K562 (cell line): ENCODE results near the gene EPHA1. TPM values are rescaled to one million over a fixed set of nuclear protein-coding genes. Genes with fewer than 3 reads are reported as not detected.

Source experiments
- CBX1 ChIP-seq: sonication (generic); IDR thresholded peaks from 2 replicates; pipeline ENCODE4 v1.6.1; 2016; ENCODE audit warnings: antibody characterized with exemption, low read depth, mild to moderate bottlenecking
- CBX5 ChIP-seq: IDR thresholded peaks from 2 replicates; pipeline ENCODE4 v1.6.1; 2014; ENCODE audit warnings: low read depth, borderline replicate concordance
- HNRNPUL1 ChIP-seq: fragments of 200-400 bp; formaldehyde crosslinking; IDR thresholded peaks from 2 replicates; pipeline ENCODE4 v1.6.1; 2017; ENCODE audit warnings: low read length
- KDM1A ChIP-seq, 2 experiments: fragments of 450-650 bp; IDR thresholded peaks; 2 replicates each; pipeline ENCODE4 v1.6.1; 2016; ENCODE audit warnings: mild to moderate bottlenecking in 2 of 2
- LEF1 ChIP-seq: fragments of 450-650 bp; IDR thresholded peaks from 2 replicates; pipeline ENCODE4 v1.6.1; 2016; ENCODE audit warnings: mild to moderate bottlenecking
- MAFF ChIP-seq: IDR thresholded peaks from 2 replicates; pipeline ENCODE4 v1.6.1; 2012; ENCODE audit warnings: low read length, improper control_type of control experiment
- MECOM ChIP-seq: fragments of 250-450 bp; sonication (Bioruptor Pico); IDR thresholded peaks from 2 replicates; pipeline ENCODE4 v1.8.0; 2022; ENCODE audit warnings: inconsistent platforms
- MEF2A ChIP-seq: IDR thresholded peaks from 2 replicates; pipeline ENCODE4 v1.6.1; 2011; ENCODE audit warnings: low read depth, mild to moderate bottlenecking, low read length, moderate library complexity; ENCODE audit not compliant: control insufficient read depth
- NCOA1 ChIP-seq: fragments of 450-650 bp; IDR thresholded peaks from 2 replicates; pipeline ENCODE4 v1.6.1; 2016; ENCODE audit warnings: low read depth
- NUFIP1 ChIP-seq: fragments of 450-650 bp; IDR thresholded peaks from 2 replicates; pipeline ENCODE4 v1.6.1; 2018; ENCODE audit not compliant: partially characterized antibody
- PHF21A ChIP-seq: fragments of 450-650 bp; IDR thresholded peaks from 2 replicates; pipeline ENCODE4 v1.6.1; 2017; ENCODE audit warnings: low read depth, borderline replicate concordance
- POLR2AphosphoS2 ChIP-seq: IDR thresholded peaks from 2 replicates; pipeline ENCODE4 v1.6.1; 2012; ENCODE audit warnings: low read length, improper control_type of control experiment
- PRPF4 ChIP-seq: fragments of 200-400 bp; formaldehyde crosslinking; IDR thresholded peaks from one replicate; pipeline ENCODE4 v1.6.1; 2017; ENCODE audit warnings: low read length, low read depth, mild to moderate bottlenecking; ENCODE audit not compliant: insufficient read depth, poor library complexity, severe bottlenecking
- RBM22 ChIP-seq: fragments of 200-400 bp; formaldehyde crosslinking; IDR thresholded peaks from 2 replicates; pipeline ENCODE4 v1.6.1; 2018; ENCODE audit warnings: low read length, low read depth; ENCODE audit not compliant: poor library complexity, severe bottlenecking
- SP2 ChIP-seq: IDR thresholded peaks from 2 replicates; pipeline ENCODE4 v1.6.1; 2011; ENCODE audit warnings: mild to moderate bottlenecking, low read depth, low read length, moderate library complexity; ENCODE audit not compliant: poor library complexity, severe bottlenecking; ENCODE audit errors: extremely low read depth
- TARDBP ChIP-seq: fragments of 450-650 bp; IDR thresholded peaks from 2 replicates; pipeline ENCODE4 v1.6.1; 2016
- XRCC5 ChIP-seq: fragments of 200-400 bp; formaldehyde crosslinking; IDR thresholded peaks from 2 replicates; pipeline ENCODE4 v1.6.1; 2017; ENCODE audit warnings: low read depth, mild to moderate bottlenecking, low read length
- ZBTB17 ChIP-seq: fragments of 450-650 bp; formaldehyde crosslinking; IDR thresholded peaks from 2 replicates; pipeline ENCODE4 v1.4.0; 2020; ENCODE audit warnings: mild to moderate bottlenecking
- ZFX ChIP-seq: sonication (generic); formaldehyde crosslinking; IDR thresholded peaks from 2 replicates; pipeline ENCODE4 v1.8.0; 2022; ENCODE audit warnings: mild to moderate bottlenecking, missing genetic modification reagents, moderate library complexity
- ZNF354B ChIP-seq: fragments of 250-450 bp; sonication (Bioruptor Pico); IDR thresholded peaks from 2 replicates; pipeline ENCODE4 v1.4.0; 2020
- polyA plus RNA-seq, 8 experiments: library from polyadenylated mRNA; depleted of rRNA in 4 of 8; stranded (reverse) in 5 of 8; unstranded in 3 of 8; fragments of >200 nt; fragmentation: Nextera tagmentation in 2 of 8; fragmentation: Illumina TruSeq in 1 of 8; extraction: Ambion mirVana in 2 of 8; extraction: Trizol in 1 of 8; gene quantifications; 2 replicates each; pipeline versions ENCODE4 v1.2.1 to v1.2.3, GENCODE V29; 2011 to 2014; ENCODE audit warnings: inconsistent platforms in 1 of 8, missing spikeins in 1 of 8
- total RNA-seq, 7 experiments: library from RNA; depleted of rRNA in 6 of 7; stranded (reverse); fragments of >200 nt in 6 of 7; fragmentation: Illumina TruSeq in 2 of 7; extraction: Trizol in 2 of 7; gene quantifications; 2 replicates each; pipeline versions ENCODE4 v1.2.1 to v1.2.3, GENCODE V29; 2011 to 2021; ENCODE audit warnings: low replicate concordance in 1 of 7
- TF ChIP-seq, protein P1 (sequence below): sonication (generic); formaldehyde crosslinking; IDR thresholded peaks from 2 replicates; pipeline ENCODE4 v1.8.0; 2022; ENCODE audit warnings: mild to moderate bottlenecking, missing genetic modification reagents
- TF ChIP-seq, protein P2 (sequence below), 2 experiments: fragments of 450-650 bp; IDR thresholded peaks; 2 replicates each; pipeline ENCODE4 v1.6.1; 2016
- TF ChIP-seq, protein P3 (sequence below): sonication (generic); formaldehyde crosslinking; IDR thresholded peaks from 2 replicates; pipeline ENCODE4 v1.8.0; 2022; ENCODE audit warnings: mild to moderate bottlenecking, missing genetic modification reagents

The EPHA1 gene
- total and polyA plus RNA-seq, 9 of the 15 experiments (the other 6 are each of a cell fraction or from before 2014, with no cell fraction given), result 0.22 to 0.57 (median 0.32) TPM; not detected in 6

DNA sequence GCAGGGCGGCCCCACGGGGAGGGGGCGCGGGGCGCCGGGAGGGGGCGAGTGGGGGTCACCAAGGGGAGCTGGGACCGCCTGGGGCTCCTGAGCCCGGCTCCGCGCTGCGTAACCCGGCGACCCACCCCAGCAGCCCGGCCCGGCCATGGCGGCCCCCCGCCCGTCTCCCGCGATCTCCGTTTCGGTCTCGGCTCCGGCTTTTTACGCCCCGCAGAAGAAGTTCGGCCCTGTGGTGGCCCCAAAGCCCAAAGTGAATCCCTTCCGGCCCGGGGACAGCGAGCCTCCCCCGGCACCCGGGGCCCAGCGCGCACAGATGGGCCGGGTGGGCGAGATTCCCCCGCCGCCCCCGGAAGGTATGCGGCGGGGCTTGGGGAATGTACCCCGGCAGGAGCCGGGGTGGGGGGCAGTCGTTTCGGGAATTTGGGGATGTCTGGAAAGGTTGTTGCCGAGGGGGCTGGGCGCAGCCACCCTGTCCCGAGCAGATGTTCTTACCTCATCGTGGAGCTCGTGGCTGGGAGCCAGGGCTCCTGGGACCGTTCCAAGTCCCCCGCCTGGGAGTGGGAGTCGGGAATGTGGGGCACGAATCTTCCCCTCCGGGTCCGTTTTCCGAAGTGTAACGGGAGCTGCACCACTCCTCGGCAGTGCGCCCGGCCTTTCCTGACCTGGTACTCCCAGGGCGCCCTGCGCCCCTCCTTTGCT, 27.1 kb downstream of the EPHA1 start (continued):
- TF ChIP-seq, protein P1, sequence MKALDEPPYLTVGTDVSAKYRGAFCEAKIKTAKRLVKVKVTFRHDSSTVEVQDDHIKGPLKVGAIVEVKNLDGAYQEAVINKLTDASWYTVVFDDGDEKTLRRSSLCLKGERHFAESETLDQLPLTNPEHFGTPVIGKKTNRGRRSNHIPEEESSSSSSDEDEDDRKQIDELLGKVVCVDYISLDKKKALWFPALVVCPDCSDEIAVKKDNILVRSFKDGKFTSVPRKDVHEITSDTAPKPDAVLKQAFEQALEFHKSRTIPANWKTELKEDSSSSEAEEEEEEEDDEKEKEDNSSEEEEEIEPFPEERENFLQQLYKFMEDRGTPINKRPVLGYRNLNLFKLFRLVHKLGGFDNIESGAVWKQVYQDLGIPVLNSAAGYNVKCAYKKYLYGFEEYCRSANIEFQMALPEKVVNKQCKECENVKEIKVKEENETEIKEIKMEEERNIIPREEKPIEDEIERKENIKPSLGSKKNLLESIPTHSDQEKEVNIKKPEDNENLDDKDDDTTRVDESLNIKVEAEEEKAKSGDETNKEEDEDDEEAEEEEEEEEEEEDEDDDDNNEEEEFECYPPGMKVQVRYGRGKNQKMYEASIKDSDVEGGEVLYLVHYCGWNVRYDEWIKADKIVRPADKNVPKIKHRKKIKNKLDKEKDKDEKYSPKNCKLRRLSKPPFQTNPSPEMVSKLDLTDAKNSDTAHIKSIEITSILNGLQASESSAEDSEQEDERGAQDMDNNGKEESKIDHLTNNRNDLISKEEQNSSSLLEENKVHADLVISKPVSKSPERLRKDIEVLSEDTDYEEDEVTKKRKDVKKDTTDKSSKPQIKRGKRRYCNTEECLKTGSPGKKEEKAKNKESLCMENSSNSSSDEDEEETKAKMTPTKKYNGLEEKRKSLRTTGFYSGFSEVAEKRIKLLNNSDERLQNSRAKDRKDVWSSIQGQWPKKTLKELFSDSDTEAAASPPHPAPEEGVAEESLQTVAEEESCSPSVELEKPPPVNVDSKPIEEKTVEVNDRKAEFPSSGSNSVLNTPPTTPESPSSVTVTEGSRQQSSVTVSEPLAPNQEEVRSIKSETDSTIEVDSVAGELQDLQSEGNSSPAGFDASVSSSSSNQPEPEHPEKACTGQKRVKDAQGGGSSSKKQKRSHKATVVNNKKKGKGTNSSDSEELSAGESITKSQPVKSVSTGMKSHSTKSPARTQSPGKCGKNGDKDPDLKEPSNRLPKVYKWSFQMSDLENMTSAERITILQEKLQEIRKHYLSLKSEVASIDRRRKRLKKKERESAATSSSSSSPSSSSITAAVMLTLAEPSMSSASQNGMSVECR, result peak; percentile 28; the same call in 1 of the 2 replicates
- TF ChIP-seq ZBTB17, result no peak
- TF ChIP-seq LEF1, result no peak
- TF ChIP-seq XRCC5, result no peak
- no peak for TF ChIP-seq POLR2AphosphoS2
- TF ChIP-seq, protein P2, sequence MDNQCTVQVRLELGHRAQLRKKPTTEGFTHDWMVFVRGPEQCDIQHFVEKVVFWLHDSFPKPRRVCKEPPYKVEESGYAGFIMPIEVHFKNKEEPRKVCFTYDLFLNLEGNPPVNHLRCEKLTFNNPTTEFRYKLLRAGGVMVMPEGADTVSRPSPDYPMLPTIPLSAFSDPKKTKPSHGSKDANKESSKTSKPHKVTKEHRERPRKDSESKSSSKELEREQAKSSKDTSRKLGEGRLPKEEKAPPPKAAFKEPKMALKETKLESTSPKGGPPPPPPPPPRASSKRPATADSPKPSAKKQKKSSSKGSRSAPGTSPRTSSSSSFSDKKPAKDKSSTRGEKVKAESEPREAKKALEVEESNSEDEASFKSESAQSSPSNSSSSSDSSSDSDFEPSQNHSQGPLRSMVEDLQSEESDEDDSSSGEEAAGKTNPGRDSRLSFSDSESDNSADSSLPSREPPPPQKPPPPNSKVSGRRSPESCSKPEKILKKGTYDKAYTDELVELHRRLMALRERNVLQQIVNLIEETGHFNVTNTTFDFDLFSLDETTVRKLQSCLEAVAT (IDR thresholded peaks at IDR 0.05), result 0 out of 4 replicates have a peak, but pooled peaks of 1 of the 2 experiments have one; percentile 21
- TF ChIP-seq, protein P3, sequence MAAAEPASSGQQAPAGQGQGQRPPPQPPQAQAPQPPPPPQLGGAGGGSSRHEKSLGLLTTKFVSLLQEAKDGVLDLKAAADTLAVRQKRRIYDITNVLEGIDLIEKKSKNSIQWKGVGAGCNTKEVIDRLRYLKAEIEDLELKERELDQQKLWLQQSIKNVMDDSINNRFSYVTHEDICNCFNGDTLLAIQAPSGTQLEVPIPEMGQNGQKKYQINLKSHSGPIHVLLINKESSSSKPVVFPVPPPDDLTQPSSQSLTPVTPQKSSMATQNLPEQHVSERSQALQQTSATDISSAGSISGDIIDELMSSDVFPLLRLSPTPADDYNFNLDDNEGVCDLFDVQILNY (CRISPR knock-in tag), result 0 out of 2 replicates have a peak, but pooled peaks have one; percentile 13
- TF ChIP-seq ZFX (CRISPR knock-in tag), result peak; percentile 32
- no peak for TF ChIP-seq CBX5
- TF ChIP-seq SP2, result no peak
- no peak for TF ChIP-seq PHF21A
- TF ChIP-seq MECOM (CRISPR knock-in tag), result no peak
- TF ChIP-seq MEF2A, result no peak
- TF ChIP-seq RBM22, result peak; percentile 73
- no peak for TF ChIP-seq HNRNPUL1
- TF ChIP-seq ZNF354B (CRISPR knock-in tag), result no peak
- TF ChIP-seq CBX1, result no peak; the same call in 1 of the 2 replicates
- TF ChIP-seq TARDBP, result no peak
- TF ChIP-seq NCOA1, result no peak
- no peak for TF ChIP-seq NUFIP1
- peak; percentile 41 for TF ChIP-seq PRPF4
- TF ChIP-seq MAFF, result no peak
- TF ChIP-seq KDM1A (IDR thresholded peaks at IDR 0.05), result no peak
